BLaER1 (cell line): ENCODE data around the gene PRM3.
A peak's percentile ranks its signal among the peaks of the same experiment; 100 is the strongest.

Experiments
- H3K27ac ChIP-seq: shearing (Covaris generic); formaldehyde crosslinking; 2 replicates; pipeline ENCODE4 v1.8.1; 2022
- H3K27me3 ChIP-seq: shearing (Covaris generic); formaldehyde crosslinking; 2 replicates; pipeline ENCODE4 v1.8.1; 2022
- H3K36me3 ChIP-seq: shearing (Covaris generic); formaldehyde crosslinking; 2 replicates; pipeline ENCODE4 v1.8.1; 2022
- H3K4me1 ChIP-seq: shearing (Covaris generic); formaldehyde crosslinking; 2 replicates; pipeline ENCODE4 v1.8.1; 2022
- H3K4me2 ChIP-seq: shearing (Covaris generic); formaldehyde crosslinking; 2 replicates; pipeline ENCODE4 v1.8.1; 2022
- H3K4me3 ChIP-seq: shearing (Covaris generic); formaldehyde crosslinking; 2 replicates; pipeline ENCODE4 v1.8.1; 2022
- H3K9ac ChIP-seq: shearing (Covaris generic); formaldehyde crosslinking; 2 replicates; pipeline ENCODE4 v1.8.1; 2022
- H3K9me3 ChIP-seq: shearing (Covaris generic); formaldehyde crosslinking; 2 replicates; pipeline ENCODE4 v1.8.1; 2022
- H4K20me1 ChIP-seq: shearing (Covaris generic); formaldehyde crosslinking; 2 replicates; pipeline ENCODE4 v1.8.1; 2022
- Cebpa-rat ChIP-seq: shearing (Covaris generic); IDR thresholded peaks from 2 replicates; pipeline ENCODE4 v1.8.1; 2022

The PRM3 gene

DNA sequence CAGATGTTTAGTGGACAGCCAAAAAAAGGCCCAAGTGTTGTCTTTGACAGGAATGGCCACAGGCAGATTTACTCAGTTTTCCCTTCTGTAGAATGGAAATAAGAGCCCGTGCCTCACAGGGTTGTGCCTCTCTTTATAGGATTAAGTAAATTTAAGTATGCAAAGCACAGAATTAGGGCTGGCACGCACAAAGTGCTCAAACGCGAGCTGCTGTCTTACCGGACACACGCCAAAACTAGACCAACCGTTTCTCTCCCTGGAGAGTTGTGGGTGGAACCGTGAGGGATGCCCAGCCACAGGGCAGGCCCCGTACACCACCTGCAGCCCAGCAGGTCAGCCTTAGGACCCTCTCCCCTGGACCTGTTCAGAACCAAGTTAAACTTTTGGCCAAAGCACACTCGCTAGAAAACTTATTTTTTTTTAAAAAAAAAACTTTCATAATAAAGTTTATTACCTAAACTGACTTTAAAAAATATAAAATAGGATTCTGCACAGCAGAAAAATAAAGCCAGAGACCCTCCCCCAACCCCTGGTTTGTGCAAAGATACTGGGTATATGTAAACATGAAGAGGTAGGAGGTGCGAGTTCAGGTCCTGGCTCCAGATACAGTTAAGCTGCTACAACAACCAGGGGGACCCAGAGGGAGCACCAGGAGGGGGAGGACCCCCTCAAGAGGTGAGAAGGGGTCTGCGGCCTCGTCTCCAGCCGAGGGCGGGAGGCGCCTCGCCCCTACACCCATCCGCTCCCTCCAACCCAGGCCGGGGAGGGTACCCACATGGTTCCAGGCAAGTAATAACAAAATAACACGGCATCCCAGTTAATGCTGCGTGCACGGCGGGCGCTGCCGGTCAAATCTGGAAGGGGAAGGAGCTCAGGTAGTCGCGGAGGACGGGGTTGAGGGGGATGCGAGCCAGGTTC is 19.2 kb downstream of the PRM3 start:
- TF ChIP-seq Cebpa-rat = no peak
- Histone ChIP-seq H3K9ac (peak overlapping the region; percentile 85), H4K20me1 (peaks cover 46% of the 10 kb centered on the region), H3K36me3 (no peaks in the 10 kb centered on the region), H3K4me2 (peak overlapping the region; percentile 98), H3K27me3 (no peaks in the 10 kb centered on the region), H3K4me3 (peak overlapping the region; percentile 75), H3K9me3 (no peaks in the 10 kb centered on the region), H3K27ac (peak overlapping the region; percentile 79), H3K4me1 (peaks cover 71% of the 10 kb centered on the region)

DNA sequence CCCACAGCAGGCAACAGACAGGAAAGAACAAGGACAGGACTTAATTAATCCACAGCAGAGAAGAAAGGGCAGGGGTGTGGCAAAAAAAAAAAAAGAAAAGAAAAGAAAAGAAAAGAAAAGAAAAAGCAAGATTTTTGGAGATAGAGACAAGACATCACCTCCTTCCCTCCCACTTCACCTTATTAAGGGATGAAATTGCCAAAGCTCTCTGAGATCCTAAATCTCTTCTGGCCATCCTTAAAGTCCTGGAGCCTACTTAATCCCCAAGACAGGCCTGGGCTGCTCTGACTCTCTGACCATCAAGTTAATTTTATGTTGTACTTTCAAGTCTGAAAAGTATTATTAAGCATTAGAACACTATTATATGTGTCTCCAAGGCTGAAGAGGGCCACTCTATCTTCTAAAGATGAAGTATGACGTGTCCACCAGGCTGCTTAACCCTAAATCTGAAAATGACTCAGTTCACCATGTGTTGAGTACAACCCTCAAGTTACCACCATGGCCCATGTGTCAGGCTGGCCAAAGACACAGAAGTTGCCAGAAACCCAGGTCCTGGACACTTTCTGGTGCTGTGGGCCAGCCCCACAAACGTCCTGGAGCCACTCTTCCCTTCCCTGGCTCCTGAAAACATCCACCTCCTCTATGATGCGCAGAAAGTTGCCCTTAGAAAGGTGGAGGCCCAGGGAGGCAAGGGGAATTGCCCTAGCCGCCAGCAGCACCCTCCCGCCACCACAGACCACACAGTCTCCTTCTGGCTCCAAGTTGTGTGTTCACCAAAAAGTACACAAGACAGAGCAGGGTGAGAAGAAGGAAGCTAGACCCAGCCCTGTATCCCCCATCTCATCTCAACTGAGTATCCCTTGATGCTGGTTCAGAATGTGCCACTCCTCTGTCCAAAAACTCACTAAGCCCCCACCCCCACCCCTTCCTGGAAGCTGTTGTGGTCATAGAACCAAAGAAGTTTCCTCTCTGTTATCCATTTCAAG is 20.1 kb downstream of the PRM3 start:
- Histone ChIP-seq H3K27ac (peak overlapping the region; percentile 79), H3K9me3 (no peaks in the 10 kb centered on the region), H3K36me3 (no peaks in the 10 kb centered on the region), H3K4me3 (peak overlapping the region; percentile 75), H3K4me1 (peaks cover 67% of the 10 kb centered on the region), H3K27me3 (no peaks in the 10 kb centered on the region), H3K9ac (peak overlapping the region; percentile 85), H4K20me1 (peaks cover 46% of the 10 kb centered on the region), H3K4me2 (peak overlapping the region; percentile 98)
- TF ChIP-seq Cebpa-rat = no peak

DNA sequence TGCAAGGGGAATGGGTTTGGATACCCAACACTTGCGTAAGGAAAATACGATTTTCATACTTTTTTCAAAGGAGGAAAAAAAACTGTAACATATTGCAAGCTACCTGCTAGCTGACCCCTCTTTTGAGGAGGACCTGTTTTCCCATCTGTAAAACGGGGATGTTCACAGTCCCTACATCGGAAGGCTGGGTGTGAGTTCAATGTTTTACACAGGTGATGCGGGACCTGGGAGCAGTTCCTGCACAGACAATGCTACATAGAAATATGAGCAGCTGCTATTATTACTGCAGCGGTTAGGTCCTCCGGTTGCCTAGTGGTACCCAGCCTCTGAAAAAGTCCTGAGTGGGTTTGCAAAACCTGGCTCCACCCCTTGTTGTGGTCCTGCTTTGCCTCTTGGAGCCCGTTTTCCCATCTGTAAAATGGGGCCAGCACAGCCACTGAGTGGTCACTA is 20.9 kb downstream of the PRM3 start:
- Histone ChIP-seq H3K4me3 (no peak overlapping the region), H3K9me3 (no peaks in the 10 kb centered on the region), H4K20me1 (peaks cover 46% of the 10 kb centered on the region), H3K4me2 (peak overlapping the region; percentile 98), H3K27me3 (no peaks in the 10 kb centered on the region), H3K4me1 (peaks cover 59% of the 10 kb centered on the region), H3K36me3 (no peaks in the 10 kb centered on the region), H3K27ac (no peak overlapping the region), H3K9ac (peak overlapping the region; percentile 20; the same call in 1 of the 2 replicates)
- no peak for TF ChIP-seq Cebpa-rat

DNA sequence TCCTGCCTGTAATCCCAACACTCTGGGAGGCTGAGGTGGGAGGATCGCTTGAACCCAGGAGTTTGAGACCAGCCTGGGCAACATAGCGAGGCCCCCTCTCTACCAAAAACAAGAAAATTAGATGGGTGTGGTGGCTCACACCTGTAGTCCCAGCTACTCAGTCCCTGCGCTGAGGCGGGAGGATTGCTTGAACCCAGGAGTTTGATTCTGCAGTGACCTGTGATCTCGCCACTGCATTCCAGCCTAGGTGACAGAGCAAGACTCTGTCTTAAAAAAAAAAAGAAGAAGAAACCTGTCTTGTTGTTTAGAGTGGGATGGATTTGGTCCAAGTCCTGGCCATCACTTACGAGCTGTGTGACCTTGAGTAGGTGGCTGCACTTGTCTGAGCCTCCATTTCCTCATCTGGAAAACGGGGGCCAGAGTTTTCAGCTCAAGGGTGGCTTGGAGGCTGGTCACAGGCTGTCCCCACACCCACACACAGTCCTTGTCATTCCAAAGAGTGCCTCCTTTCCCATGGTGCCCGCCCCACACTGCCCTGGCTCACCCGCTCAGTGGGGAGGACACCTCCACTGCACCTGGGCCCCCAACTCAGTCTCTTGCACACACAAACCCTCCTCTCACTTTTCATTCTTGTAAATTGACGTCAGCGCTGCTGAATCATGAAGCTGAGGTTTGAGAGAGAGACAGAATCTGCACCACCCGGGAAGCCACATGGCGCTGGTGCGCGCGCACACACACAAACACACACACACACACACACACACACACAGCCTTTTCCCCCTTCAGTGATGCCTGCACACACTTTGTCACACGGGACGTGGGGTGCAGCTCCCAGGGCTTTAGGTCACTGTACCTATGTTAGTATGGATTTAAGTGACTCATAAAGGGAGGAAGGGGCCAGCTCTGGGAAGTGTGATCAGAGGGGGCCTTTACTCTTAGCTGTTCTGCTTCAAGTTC is 21.6 kb downstream of the PRM3 start:
- Histone ChIP-seq H3K27ac (0 out of 2 replicates have a peak overlapping the region, but pooled peaks have one; percentile 35), H3K4me2 (peak overlapping the region; percentile 98), H4K20me1 (peaks cover 46% of the 10 kb centered on the region), H3K36me3 (no peaks in the 10 kb centered on the region), H3K9ac (peak overlapping the region; percentile 20; the same call in 1 of the 2 replicates), H3K4me1 (peaks cover 52% of the 10 kb centered on the region), H3K27me3 (no peaks in the 10 kb centered on the region), H3K9me3 (no peaks in the 10 kb centered on the region), H3K4me3 (no peak overlapping the region)
- TF ChIP-seq Cebpa-rat = no peak

DNA sequence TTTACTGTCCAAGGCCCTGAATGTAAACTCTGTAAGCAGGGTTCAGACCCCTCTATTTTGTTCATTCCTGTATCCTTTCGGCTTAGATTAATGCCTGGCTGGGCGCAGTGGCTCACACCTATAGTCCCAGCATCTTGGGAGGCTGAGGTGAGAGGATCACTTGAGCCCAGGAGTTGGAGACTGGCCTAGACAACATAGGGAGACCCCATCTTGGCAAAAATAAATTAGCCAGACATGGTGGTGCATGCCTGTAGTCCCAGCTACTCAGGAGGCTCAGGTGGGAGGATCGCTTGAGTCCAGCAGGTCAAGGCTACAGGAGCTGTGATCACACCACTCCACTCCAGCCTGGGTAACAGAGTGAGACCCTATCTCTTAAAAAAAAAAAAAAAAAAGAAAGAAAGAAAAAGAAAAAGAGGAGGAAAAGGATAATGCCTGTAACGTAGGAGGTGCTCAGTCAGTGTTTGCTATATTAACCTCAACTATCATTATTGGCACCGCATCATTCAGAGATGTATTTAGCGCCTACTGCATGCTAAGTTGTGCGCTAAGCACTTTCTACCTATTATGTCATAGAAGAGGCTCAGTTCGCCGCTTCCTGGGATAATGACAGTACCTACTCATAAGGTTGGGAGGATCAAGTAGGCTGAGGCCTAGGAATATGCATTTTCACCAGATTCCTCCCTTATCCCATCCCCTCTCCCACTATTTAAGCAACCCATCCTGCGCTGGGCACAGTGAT is 22.5 kb downstream of the PRM3 start:
- Histone ChIP-seq H4K20me1 (peaks cover 46% of the 10 kb centered on the region), H3K36me3 (no peaks in the 10 kb centered on the region), H3K4me2 (no peak overlapping the region), H3K9me3 (no peaks in the 10 kb centered on the region), H3K27me3 (no peaks in the 10 kb centered on the region), H3K9ac (no peak overlapping the region), H3K27ac (no peak overlapping the region), H3K4me1 (peaks cover 49% of the 10 kb centered on the region), H3K4me3 (no peak overlapping the region)
- no peak for TF ChIP-seq Cebpa-rat

DNA sequence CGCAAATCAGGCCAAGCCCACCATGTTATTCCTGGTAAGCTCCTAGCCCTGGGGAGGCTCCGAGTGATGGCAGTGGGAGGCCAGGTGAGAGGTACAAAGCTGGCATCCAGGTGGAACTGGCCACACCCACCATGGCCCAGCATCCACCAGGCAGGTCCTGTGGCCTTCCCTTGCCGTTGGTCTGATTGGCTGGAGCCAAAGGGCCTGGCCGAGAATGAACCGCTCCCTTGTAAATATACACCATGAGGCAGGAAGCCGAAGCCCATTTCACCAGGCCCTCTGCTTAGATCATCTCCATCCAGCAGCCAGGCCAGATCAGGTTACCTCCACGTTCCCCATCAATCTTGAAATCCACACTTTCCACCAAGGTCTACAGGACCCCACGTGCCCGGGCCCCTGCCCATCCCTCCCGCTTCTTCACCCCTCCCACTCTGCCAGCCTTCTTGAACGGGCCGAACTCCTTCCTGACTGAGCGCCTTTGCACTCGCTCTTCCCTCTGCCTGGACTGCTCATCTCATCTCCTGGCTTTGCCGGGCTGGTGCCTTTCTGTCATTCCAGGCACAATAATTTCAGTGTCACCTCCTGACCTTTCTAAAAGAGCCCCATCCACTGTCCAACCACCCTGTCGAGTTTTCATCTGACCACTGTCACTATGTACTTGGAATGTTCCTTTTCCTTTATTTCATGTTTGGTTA is 23.2 kb downstream of the PRM3 start:
- no peak overlapping the region for H3K27ac ChIP-seq
- H3K4me2 ChIP-seq = no peak overlapping the region
- H3K9ac ChIP-seq = no peak overlapping the region
- peaks cover 48% of the 10 kb centered on the region for H3K4me1 ChIP-seq
- H3K27me3 ChIP-seq = no peaks in the 10 kb centered on the region
- no peak overlapping the region for H3K4me3 ChIP-seq
- no peaks in the 10 kb centered on the region for H3K36me3 ChIP-seq
- H4K20me1 ChIP-seq = peaks cover 42% of the 10 kb centered on the region
- TF ChIP-seq Cebpa-rat = no peak
- H3K9me3 ChIP-seq = no peaks in the 10 kb centered on the region

DNA sequence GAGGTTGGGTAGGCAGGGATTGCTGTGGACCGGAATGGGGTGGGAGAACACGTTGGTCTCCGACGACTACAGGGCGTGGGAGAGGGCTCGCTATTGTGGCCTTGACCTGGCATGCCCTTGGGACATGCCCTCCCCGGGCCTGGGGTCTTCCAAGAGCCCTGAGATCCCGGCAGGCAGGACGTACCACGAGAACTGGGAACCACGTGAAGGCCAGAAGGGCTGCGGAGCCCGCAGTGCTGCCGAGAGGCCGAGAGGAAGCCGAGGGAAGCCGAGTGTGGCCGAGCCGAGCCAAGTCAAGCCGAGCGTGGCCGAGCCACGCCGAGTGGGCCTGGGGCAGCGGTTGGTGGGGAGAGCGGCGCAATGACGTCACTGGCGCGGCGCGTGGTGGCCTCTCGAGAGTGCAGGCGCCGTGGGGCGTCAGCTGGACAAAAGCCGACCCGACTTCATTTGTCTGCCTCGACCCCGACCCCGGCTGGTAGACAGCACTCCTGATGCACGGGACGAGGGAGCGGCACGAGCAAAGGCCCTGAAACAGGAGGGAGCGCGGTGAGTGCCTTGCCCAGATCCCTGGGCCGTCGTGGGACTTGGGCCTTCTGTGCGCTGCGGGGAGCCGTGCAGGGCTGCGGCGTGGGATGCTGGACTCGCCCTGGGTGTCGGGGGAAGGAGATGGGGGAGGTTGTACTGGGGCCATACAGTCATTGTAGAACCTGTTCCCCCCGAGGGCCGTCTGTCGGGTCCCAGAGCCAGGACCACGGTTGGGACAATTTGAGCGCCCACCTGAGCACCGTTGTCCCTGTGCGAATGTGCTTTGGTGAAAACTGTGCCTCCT is 24.0 kb downstream of the PRM3 start:
- no peak for TF ChIP-seq Cebpa-rat
- no peak overlapping the region for H3K9ac ChIP-seq

More for the DNA sequence above, 24.0 kb downstream of the PRM3 start:
- Histone ChIP-seq H3K4me2 (no peak overlapping the region), H4K20me1 (peaks cover 34% of the 10 kb centered on the region), H3K4me1 (peaks cover 40% of the 10 kb centered on the region), H3K9me3 (no peaks in the 10 kb centered on the region), H3K4me3 (no peak overlapping the region), H3K36me3 (no peaks in the 10 kb centered on the region), H3K27me3 (no peaks in the 10 kb centered on the region), H3K27ac (no peak overlapping the region)
